Vagina (tissue), 2 donors: ENCODE results near the gene FRYL. TPM values are rescaled to one million over a fixed set of nuclear protein-coding genes. Genes with fewer than 3 reads are reported as not detected.

Experiments used
- DNase-seq, 2 donors: peaks; one replicate each; pipeline ENCODE4 v3.0.0-alpha.2; 2017; ENCODE audit errors: extremely low spot score in 2 of 2
- H3K27ac ChIP-seq: fragments of 200-600 bp; sonication (generic); one replicate; pipeline ENCODE4 v1.5.1; 2019
- H3K27me3 ChIP-seq: fragments of 200-600 bp; sonication (generic); one replicate; pipeline ENCODE4 v1.5.1; 2019
- H3K36me3 ChIP-seq, 2 donors: fragments of 200-600 bp; sonication (generic); one replicate each; pipeline ENCODE4 v1.5.1; 2017 to 2019
- H3K4me1 ChIP-seq: fragments of 200-600 bp; sonication (generic); one replicate; pipeline ENCODE4 v1.5.1; 2019
- H3K4me3 ChIP-seq, 2 donors: fragments of 200-600 bp; sonication (generic); 1 replicate in 1 of 2; 2 replicates in 1 of 2; pipeline ENCODE4 v1.5.1; 2016 to 2019
- H3K9me3 ChIP-seq: fragments of 200-600 bp; sonication (generic); one replicate; pipeline ENCODE4 v1.5.1; 2019
- CTCF ChIP-seq, 3 experiments: fragments of 450-650 bp in 2 of 3; fragments of 200-600 bp in 1 of 3; sonication (generic) in 1 of 3; IDR thresholded peaks; one replicate each; pipeline ENCODE4 v1.5.1; 2017 to 2019; ENCODE audit warnings: antibody characterized with exemption in 3 of 3, mild to moderate bottlenecking in 2 of 3, moderate library complexity in 2 of 3
- POLR2A ChIP-seq, 2 donors: fragments of 450-650 bp; IDR thresholded peaks; one replicate each; pipeline ENCODE4 v1.6.1; 2017; ENCODE audit warnings: antibody characterized with exemption in 2 of 2, mild to moderate bottlenecking in 2 of 2, moderate library complexity in 2 of 2
- POLR2AphosphoS5 ChIP-seq, 2 donors: sonication (generic); formaldehyde crosslinking; IDR thresholded peaks; one replicate each; pipeline ENCODE4 v1.9.0; 2017; ENCODE audit warnings: antibody characterized with exemption in 2 of 2, mild to moderate bottlenecking in 2 of 2, low read depth in 1 of 2; ENCODE audit not compliant: insufficient read depth in 1 of 2
- intact Hi-C: fragments of 100-400 bp; cut with DNase I; formaldehyde crosslinking; loops from one replicate; pipeline ENCODE4 v1.15.1; 2023
- total RNA-seq: library from RNA; depleted of rRNA; stranded (reverse); fragments of >200 nt; gene quantifications from one replicate; pipeline ENCODE4 v1.2.3, GENCODE V29; 2016

FRYL gene
- total RNA-seq, 1 donor from 2014 or later: 51.8 TPM

DNA sequence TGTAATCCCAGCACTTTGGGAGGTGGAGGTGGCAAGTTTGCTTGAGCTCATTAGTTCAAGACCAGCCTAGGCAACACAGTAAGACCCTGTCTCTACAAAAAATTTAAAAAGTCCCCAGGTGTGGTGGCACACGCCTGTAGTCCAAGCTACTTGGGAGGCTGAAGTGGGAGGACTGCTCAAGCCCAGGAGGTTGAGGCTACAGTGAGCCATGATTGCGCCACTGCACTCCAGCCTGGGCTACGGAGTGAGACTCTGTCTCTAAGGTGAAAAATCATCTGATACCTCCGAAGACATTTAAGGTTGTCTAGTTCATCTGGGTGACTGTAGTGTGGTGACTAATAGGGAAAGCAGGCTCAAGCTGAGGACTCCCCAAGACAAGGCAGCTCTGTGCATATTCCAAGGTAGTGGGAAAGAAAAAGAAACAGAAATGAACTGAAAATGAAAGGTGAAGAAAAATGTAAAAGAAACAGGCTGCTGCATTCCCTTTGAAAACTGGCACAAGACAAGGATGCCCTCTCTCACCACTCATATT is 23.3 kb downstream of the FRYL start:
- H3K27me3 ChIP-seq: no peaks in the 10 kb centered on the region
- intact Hi-C loops: no loop called here
- no peak overlapping the region for H3K4me3 ChIP-seq
- no peaks in the 10 kb centered on the region for H3K9me3 ChIP-seq
- peaks cover 20% of the 10 kb centered on the region for H3K4me1 ChIP-seq
- no peaks in the 10 kb centered on the region for H3K36me3 ChIP-seq
- TF ChIP-seq CTCF (IDR thresholded peaks at IDR 0.05): no peak
- TF ChIP-seq POLR2A (IDR thresholded peaks at IDR 0.05): no peak
- TF ChIP-seq POLR2AphosphoS5 (IDR thresholded peaks at IDR 0.05; ENCODE audit: insufficient read depth in 1 of 2, low read depth in 1 of 2): no peak
- no peak for DNase-seq
- H3K27ac ChIP-seq: no peak overlapping the region

- intact Hi-C loops: no loop called here
- no peak for DNase-seq
- peaks cover 33% of the 10 kb centered on the region for H3K4me1 ChIP-seq
- H3K27ac ChIP-seq: no peak overlapping the region
- no peaks in the 10 kb centered on the region for H3K27me3 ChIP-seq
- H3K9me3 ChIP-seq: no peaks in the 10 kb centered on the region
- H3K4me3 ChIP-seq: no peak overlapping the region
- TF ChIP-seq POLR2A (IDR thresholded peaks at IDR 0.05) (no peak), POLR2AphosphoS5 (IDR thresholded peaks at IDR 0.05; ENCODE audit: insufficient read depth in 1 of 2, low read depth in 1 of 2) (no peak), CTCF (IDR thresholded peaks at IDR 0.05) (no peak)
- no peaks in the 10 kb centered on the region for H3K36me3 ChIP-seq
These were observed 24.8 kb downstream of the FRYL start for GRCh38 chr4:48755281-48755680.

- TF ChIP-seq POLR2A (IDR thresholded peaks at IDR 0.05): no peak
- no peak for TF ChIP-seq POLR2AphosphoS5 (IDR thresholded peaks at IDR 0.05; ENCODE audit: insufficient read depth in 1 of 2, low read depth in 1 of 2)
- TF ChIP-seq CTCF (IDR thresholded peaks at IDR 0.05): no peak
- Histone ChIP-seq H3K4me3 (no peak overlapping the region), H3K27me3 (no peaks in the 10 kb centered on the region), H3K4me1 (peaks cover 44% of the 10 kb centered on the region), H3K27ac (no peak overlapping the region), H3K9me3 (no peaks in the 10 kb centered on the region), H3K36me3 (no peaks in the 10 kb centered on the region)
- intact Hi-C loops: no loop called here
- no peak for DNase-seq
These were observed 26.9 kb downstream of the FRYL start for GRCh38 chr4:48753159-48753558.

GRCh38 chr4:48752726-48753125 is 27.4 kb downstream of the FRYL start:
- Histone ChIP-seq H3K9me3 (no peaks in the 10 kb centered on the region), H3K27ac (no peak overlapping the region), H3K4me1 (peaks cover 44% of the 10 kb centered on the region), H3K36me3 (no peaks in the 10 kb centered on the region), H3K27me3 (no peaks in the 10 kb centered on the region), H3K4me3 (no peak overlapping the region)
- no peak for DNase-seq
- TF ChIP-seq CTCF (IDR thresholded peaks at IDR 0.05) (no peak), POLR2A (IDR thresholded peaks at IDR 0.05) (no peak), POLR2AphosphoS5 (IDR thresholded peaks at IDR 0.05; ENCODE audit: insufficient read depth in 1 of 2, low read depth in 1 of 2) (no peak)
- intact Hi-C loops: no loop called here

DNA sequence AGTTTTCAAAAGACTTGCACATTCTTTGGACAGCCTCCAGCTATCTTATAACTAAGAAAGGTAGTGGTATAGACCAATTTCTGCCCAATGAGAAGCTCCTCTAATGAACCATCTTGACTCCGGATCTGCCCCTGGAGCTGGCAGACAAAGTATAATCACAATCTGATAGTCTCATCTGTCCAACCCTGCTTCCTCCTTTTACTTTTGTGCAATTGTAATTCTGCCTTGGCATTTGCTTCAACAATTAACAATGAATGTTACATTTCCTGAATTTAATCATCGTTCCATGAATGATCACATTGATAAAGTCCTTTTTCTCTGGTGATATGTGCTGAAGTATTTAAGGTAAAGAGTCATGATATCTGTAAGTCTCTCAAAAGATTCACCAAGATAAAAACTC is 27.8 kb downstream of the FRYL start:
- intact Hi-C loops: no loop called here
- TF ChIP-seq CTCF (IDR thresholded peaks at IDR 0.05): no peak
- no peak for TF ChIP-seq POLR2A (IDR thresholded peaks at IDR 0.05)
- no peak for TF ChIP-seq POLR2AphosphoS5 (IDR thresholded peaks at IDR 0.05; ENCODE audit: insufficient read depth in 1 of 2, low read depth in 1 of 2)
- Histone ChIP-seq H3K4me3 (no peak overlapping the region), H3K4me1 (peaks cover 44% of the 10 kb centered on the region), H3K9me3 (no peaks in the 10 kb centered on the region), H3K27me3 (no peaks in the 10 kb centered on the region), H3K27ac (no peak overlapping the region), H3K36me3 (no peaks in the 10 kb centered on the region)
- no peak for DNase-seq
